ENCODE results near the gene HYAL3.
A peak's percentile ranks its signal among the peaks of the same experiment; 100 is the strongest.

The HYAL3 gene

GRCh38 chr3:50337175-50337861, 38.1 kb upstream of the HYAL3 start:
- peaks cover 31% of the 10 kb centered on the region for H3K36me3 Mint-ChIP-seq (ENCODE audit: low read depth)
- no peaks in the 10 kb centered on the region for H3K9me3 Mint-ChIP-seq
- no peaks in the 10 kb centered on the region for H3K27me3 Mint-ChIP-seq (ENCODE audit: low read depth)
- H3K4me1 Mint-ChIP-seq (ENCODE audit: low read depth), result peaks cover 46% of the 10 kb centered on the region
- peak overlapping the region; percentile 94 for H3K27ac Mint-ChIP-seq
- H3K4me3 Mint-ChIP-seq, result peak overlapping the region; percentile 95

GRCh38 chr3:50336452-50337174, 37.4 kb upstream of the HYAL3 start:
- Mint-ChIP-seq H3K27me3 (ENCODE audit: low read depth) (no peaks in the 10 kb centered on the region), H3K4me1 (ENCODE audit: low read depth) (peaks cover 47% of the 10 kb centered on the region), H3K27ac (peak overlapping the region; percentile 94), H3K4me3 (peak overlapping the region; percentile 95), H3K9me3 (no peaks in the 10 kb centered on the region), H3K36me3 (ENCODE audit: low read depth) (peaks cover 35% of the 10 kb centered on the region)

- Mint-ChIP-seq H3K36me3 (ENCODE audit: low read depth) (peaks cover 39% of the 10 kb centered on the region), H3K27me3 (ENCODE audit: low read depth) (no peaks in the 10 kb centered on the region), H3K4me1 (ENCODE audit: low read depth) (peaks cover 36% of the 10 kb centered on the region), H3K4me3 (peak overlapping the region; percentile 49), H3K9me3 (no peaks in the 10 kb centered on the region), H3K27ac (peak overlapping the region; percentile 22)
Observed at GRCh38 chr3:50334339-50335075, 35.3 kb upstream of the HYAL3 start.

GRCh38 chr3:50333744-50334328, 34.6 kb upstream of the HYAL3 start:
- Mint-ChIP-seq H3K36me3 (ENCODE audit: low read depth) (peaks cover 35% of the 10 kb centered on the region), H3K4me3 (peak overlapping the region; percentile 49)

GRCh38 chr3:50331364-50331907, 32.2 kb upstream of the HYAL3 start:
- Mint-ChIP-seq H3K36me3 (ENCODE audit: low read depth) (peaks cover 32% of the 10 kb centered on the region), H3K27me3 (ENCODE audit: low read depth) (no peaks in the 10 kb centered on the region), H3K9me3 (no peaks in the 10 kb centered on the region), H3K27ac (no peak overlapping the region), H3K4me3 (no peak overlapping the region), H3K4me1 (ENCODE audit: low read depth) (peaks cover 36% of the 10 kb centered on the region)

More at GRCh38 chr3:50333744-50334328, 34.6 kb upstream of the HYAL3 start:
- Mint-ChIP-seq H3K27ac (peak overlapping the region; percentile 82), H3K27me3 (ENCODE audit: low read depth) (no peaks in the 10 kb centered on the region), H3K9me3 (no peaks in the 10 kb centered on the region), H3K4me1 (ENCODE audit: low read depth) (peaks cover 32% of the 10 kb centered on the region)

GRCh38 chr3:50330330-50330729, 31.1 kb upstream of the HYAL3 start:
- peaks cover 29% of the 10 kb centered on the region for H3K4me1 Mint-ChIP-seq (ENCODE audit: low read depth)
- no peaks in the 10 kb centered on the region for H3K9me3 Mint-ChIP-seq
- H3K27me3 Mint-ChIP-seq (ENCODE audit: low read depth), result no peaks in the 10 kb centered on the region
- no peak overlapping the region for H3K27ac Mint-ChIP-seq
- no peak overlapping the region for H3K4me3 Mint-ChIP-seq
- peaks cover 22% of the 10 kb centered on the region for H3K36me3 Mint-ChIP-seq (ENCODE audit: low read depth)

- Mint-ChIP-seq H3K27ac (peak within 1 kb of the TSS; percentile 88), H3K4me3 (peak within 1 kb of the TSS; percentile 92), H3K4me1 (ENCODE audit: low read depth) (peaks cover 20% of the 10 kb centered on the region), H3K36me3 (ENCODE audit: low read depth) (peaks cover 22% of the 10 kb centered on the region), H3K9me3 (no peaks in the 10 kb centered on the region), H3K27me3 (ENCODE audit: low read depth) (no peaks in the 10 kb centered on the region)
Observed at GRCh38 chr3:50327943-50328691, 28.9 kb upstream of the HYAL3 start, which contains the start of gene TUSC2. TSS of gene TUSC2 (minus strand) at chr3:50328223. CDS start at chr3:50328099, 124 bp downstream.

- no peaks in the 10 kb centered on the region for H3K27me3 Mint-ChIP-seq (ENCODE audit: low read depth)
- peak overlapping the region; percentile 80 for H3K4me3 Mint-ChIP-seq
- peaks cover 18% of the 10 kb centered on the region for H3K4me1 Mint-ChIP-seq (ENCODE audit: low read depth)
- H3K36me3 Mint-ChIP-seq (ENCODE audit: low read depth), result peaks cover 21% of the 10 kb centered on the region
- H3K27ac Mint-ChIP-seq, result peak overlapping the region; percentile 63
- H3K9me3 Mint-ChIP-seq, result no peaks in the 10 kb centered on the region
Observed at GRCh38 chr3:50327129-50327528, 27.9 kb upstream of the HYAL3 start.

GRCh38 chr3:50326182-50326541, 27.0 kb upstream of the HYAL3 start:
- Mint-ChIP-seq H3K4me1 (ENCODE audit: low read depth) (peaks cover 18% of the 10 kb centered on the region), H3K4me3 (no peak overlapping the region), H3K27me3 (ENCODE audit: low read depth) (no peaks in the 10 kb centered on the region), H3K36me3 (ENCODE audit: low read depth) (peaks cover 17% of the 10 kb centered on the region), H3K27ac (no peak overlapping the region), H3K9me3 (no peaks in the 10 kb centered on the region)

- no peak overlapping the region for H3K4me3 Mint-ChIP-seq
- H3K9me3 Mint-ChIP-seq, result no peaks in the 10 kb centered on the region
- H3K4me1 Mint-ChIP-seq (ENCODE audit: low read depth), result peaks cover 20% of the 10 kb centered on the region
- H3K27ac Mint-ChIP-seq, result no peak overlapping the region
- H3K27me3 Mint-ChIP-seq (ENCODE audit: low read depth), result no peaks in the 10 kb centered on the region
- H3K36me3 Mint-ChIP-seq (ENCODE audit: low read depth), result peaks cover 13% of the 10 kb centered on the region
Observed at GRCh38 chr3:50325497-50326181, 26.4 kb upstream of the HYAL3 start.

- Mint-ChIP-seq H3K27ac (no peak overlapping the region), H3K9me3 (no peaks in the 10 kb centered on the region), H3K4me3 (no peak overlapping the region), H3K27me3 (ENCODE audit: low read depth) (no peaks in the 10 kb centered on the region), H3K36me3 (ENCODE audit: low read depth) (peaks cover 11% of the 10 kb centered on the region), H3K4me1 (ENCODE audit: low read depth) (peaks cover 25% of the 10 kb centered on the region)
Observed at GRCh38 chr3:50325113-50325480, 25.9 kb upstream of the HYAL3 start.

- Mint-ChIP-seq H3K36me3 (ENCODE audit: low read depth) (peaks cover 9% of the 10 kb centered on the region), H3K27ac (no peak overlapping the region), H3K9me3 (no peaks in the 10 kb centered on the region), H3K27me3 (ENCODE audit: low read depth) (no peaks in the 10 kb centered on the region), H3K4me1 (ENCODE audit: low read depth) (peaks cover 26% of the 10 kb centered on the region), H3K4me3 (peak overlapping the region; percentile 19)
Observed at GRCh38 chr3:50324351-50325112, 25.3 kb upstream of the HYAL3 start.

Data from T-helper 1 cell treated with Interleukin-12 subunit alpha and Interleukin-12 subunit beta and Interleukin-4 antibody, amounts not matched to agents 30 μg/mL and 1 μg/mL, for 36 hours (primary cell).